Activated T-cell treated with anti-CD3 and anti-CD28 coated beads for 4 hours (primary cell): Measurements from ENCODE around the gene TRAF1.

ENCODE experiments used
- DNase-seq: peaks from one replicate; pipeline ENCODE4 v3.0.0-alpha.2; 2020

Gene TRAF1

GRCh38 chr9:120904061-120904977 lies 22.3 kb downstream of the TRAF1 start:
- no peak for DNase-seq

GRCh38 chr9:120902569-120903535 lies 23.7 kb downstream of the TRAF1 start:
- no peak for DNase-seq

- no peak for DNase-seq
Measured at GRCh38 chr9:120901755-120902568, 24.6 kb downstream of the TRAF1 start.

- no peak for DNase-seq
Measured at GRCh38 chr9:120900824-120901223, 25.8 kb downstream of the TRAF1 start.

- no peak for DNase-seq
Measured at GRCh38 chr9:120899490-120900068, 27.0 kb downstream of the TRAF1 start.

GRCh38 chr9:120898396-120898795 lies 28.2 kb downstream of the TRAF1 start:
- DNase-seq, result no peak

- DNase-seq, result no peak
Measured at GRCh38 chr9:120895951-120896350, 30.6 kb downstream of the TRAF1 start.

GRCh38 chr9:120894321-120895148 lies 32.1 kb downstream of the TRAF1 start:
- DNase-seq, result no peak

- DNase-seq, result no peak
Measured at GRCh38 chr9:120893611-120894307, 32.8 kb downstream of the TRAF1 start.

GRCh38 chr9:120892748-120893610 lies 33.6 kb downstream of the TRAF1 start:
- no peak for DNase-seq

GRCh38 chr9:120891884-120892747 lies 34.5 kb downstream of the TRAF1 start:
- no peak for DNase-seq

GRCh38 chr9:120891245-120891883 lies 35.2 kb downstream of the TRAF1 start:
- no peak for DNase-seq

GRCh38 chr9:120890320-120891244 lies 36.0 kb downstream of the TRAF1 start:
- no peak for DNase-seq

- DNase-seq, result no peak
Measured at GRCh38 chr9:120889606-120890271, 36.9 kb downstream of the TRAF1 start.

GRCh38 chr9:120888626-120889025 lies 38.0 kb downstream of the TRAF1 start:
- DNase-seq, result no peak

GRCh38 chr9:120886490-120886967 lies 40.1 kb downstream of the TRAF1 start:
- no peak for DNase-seq
